GM23248 (cell line): Measurements from ENCODE around the gene PPP1R1B.

ENCODE experiments used
- EZH2 ChIP-seq: fragments of 200-600 bp; sonication (generic); IDR thresholded peaks from 2 replicates; pipeline ENCODE4 v1.6.1; 2018; ENCODE audit warnings: antibody characterized with exemption, mild to moderate bottlenecking; ENCODE audit not compliant: insufficient read depth, poor library complexity, severe bottlenecking
- EZH2phosphoT487 ChIP-seq: fragments of 200-600 bp; sonication (generic); IDR thresholded peaks from 2 replicates; pipeline ENCODE4 v1.6.1; 2018; ENCODE audit warnings: antibody characterized with exemption, moderate library complexity, mild to moderate bottlenecking, low read depth; ENCODE audit not compliant: insufficient read depth

DNA sequence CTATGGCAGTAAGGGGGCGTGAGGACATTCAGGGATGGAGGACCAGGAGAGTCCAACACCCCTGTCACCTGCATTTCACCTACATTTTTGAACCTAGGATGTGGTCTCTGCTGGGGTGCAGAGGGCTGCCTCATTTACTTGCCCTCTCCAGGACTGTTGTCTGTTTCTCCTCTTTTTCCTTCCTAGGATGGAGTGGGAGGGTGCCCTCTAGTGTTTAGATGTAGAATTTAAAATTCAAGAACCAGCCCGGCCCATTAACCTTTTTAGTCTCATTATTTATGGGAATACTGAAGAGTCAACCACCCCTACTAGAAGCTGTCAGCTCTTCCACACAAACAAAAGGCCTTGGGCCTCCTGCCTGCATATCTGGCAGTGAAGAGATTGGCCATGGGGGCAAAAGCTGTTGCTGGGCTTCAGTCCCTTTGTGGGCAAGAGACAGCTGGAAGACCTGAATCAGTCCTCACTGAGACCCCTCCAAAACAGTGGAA is 7.7 kb downstream of the PPP1R1B start:
- no peak for TF ChIP-seq EZH2
- no peak for TF ChIP-seq EZH2phosphoT487
